SU-DHL-6 (cell line): ENCODE results near the gene CD79B.

ENCODE experiments used
- H2AFZ ChIP-seq: fragments of 200-600 bp; sonication (generic); 2 replicates; pipeline ENCODE4 v1.6.1; 2014; ENCODE audit warnings: low read depth, mild to moderate bottlenecking, moderate library complexity, mixed read lengths, antibody characterized with exemption, low read length; ENCODE audit not compliant: severe bottlenecking
- H3F3A ChIP-seq: fragments of 200-600 bp; shearing (Covaris generic); 2 replicates; pipeline ENCODE4 v1.6.0; 2016; ENCODE audit warnings: antibody characterized with exemption, mild to moderate bottlenecking; ENCODE audit not compliant: insufficient read depth
- H3K27ac ChIP-seq: fragments of 200-600 bp; sonication (generic); 2 replicates; pipeline ENCODE4 v1.5.1; 2016; ENCODE audit warnings: low read depth, mild to moderate bottlenecking, low read length, moderate library complexity, mixed read lengths
- H3K27me3 ChIP-seq: fragments of 200-600 bp; sonication (generic), shearing (Covaris generic); 2 replicates; pipeline ENCODE4 v1.6.0; 2014; ENCODE audit warnings: mild to moderate bottlenecking, low read length
- H3K36me3 ChIP-seq: fragments of 200-600 bp; sonication (generic); 2 replicates; pipeline ENCODE4 v1.6.1; 2014; ENCODE audit warnings: mild to moderate bottlenecking, low read length, mixed read lengths
- H3K4me2 ChIP-seq: fragments of 300-600, 200-600 bp; shearing (Covaris generic), sonication (generic); 2 replicates; pipeline ENCODE4 v1.6.0; 2014; ENCODE audit warnings: low read length, low read depth, mild to moderate bottlenecking; ENCODE audit not compliant: poor library complexity, severe bottlenecking
- H3K4me3 ChIP-seq: fragments of 200-600 bp; sonication (generic); 2 replicates; pipeline ENCODE4 v1.5.1; 2014; ENCODE audit warnings: antibody characterized with exemption, low read length, mild to moderate bottlenecking, mixed read lengths; ENCODE audit not compliant: insufficient read depth, poor library complexity, severe bottlenecking
- H3K79me2 ChIP-seq: fragments of 200-600 bp; sonication (generic); 2 replicates; pipeline ENCODE4 v1.6.1; 2014; ENCODE audit warnings: mild to moderate bottlenecking, low read length, moderate library complexity; ENCODE audit not compliant: insufficient read depth
- H3K9ac ChIP-seq: fragments of 200-600 bp; sonication (generic); 2 replicates; pipeline ENCODE4 v1.7.0; 2014; ENCODE audit warnings: mild to moderate bottlenecking, low read length
- H3K9me2 ChIP-seq: fragments of 200-600 bp; sonication (generic); replicated peaks from 2 replicates; pipeline ENCODE4 v1.6.1; 2014; ENCODE audit warnings: low read length; ENCODE audit not compliant: insufficient read depth
- H3K9me3 ChIP-seq: fragments of 200-600 bp; sonication (generic); 2 replicates; pipeline ENCODE4 v1.6.1; 2014; ENCODE audit warnings: low read length, mixed read lengths; ENCODE audit not compliant: insufficient read depth
- H4K20me1 ChIP-seq: fragments of 200-600 bp; sonication (generic); 2 replicates; pipeline ENCODE4 v1.6.1; 2014; ENCODE audit warnings: low read depth, mild to moderate bottlenecking, antibody characterized with exemption, low read length, moderate library complexity, mixed read lengths
- CTCF ChIP-seq: fragments of 200-600 bp; sonication (generic); IDR thresholded peaks from one replicate; pipeline ENCODE4 v1.5.1; 2017; ENCODE audit warnings: antibody characterized with exemption, mild to moderate bottlenecking, low read length, moderate library complexity; ENCODE audit not compliant: insufficient read depth, poor library complexity, severe bottlenecking
- EZH2phosphoT487 ChIP-seq: fragments of 200-600 bp; sonication (generic), shearing (Covaris generic); conservative IDR thresholded peaks from 2 replicates; pipeline ENCODE4 v1.6.1; 2018; ENCODE audit warnings: mild to moderate bottlenecking, antibody characterized with exemption, low read length, moderate library complexity, mixed read lengths

CD79B gene

GRCh38 chr17:63956296-63956920 lies 24.3 kb upstream of the CD79B start:
- no peak overlapping the region for H3K9ac ChIP-seq
- no peak overlapping the region for H2AFZ ChIP-seq
- no peak overlapping the region for H3K27ac ChIP-seq
- 0 out of 2 replicates have a peak, but pooled peaks cover 7% of the 10 kb centered on the region for H3F3A ChIP-seq
- H3K36me3 ChIP-seq, result no peaks in the 10 kb centered on the region
- no peaks in the 10 kb centered on the region for H3K9me2 ChIP-seq
- no peak overlapping the region for H3K4me3 ChIP-seq
- H3K79me2 ChIP-seq, result no peaks in the 10 kb centered on the region
- no peaks in the 10 kb centered on the region for H4K20me1 ChIP-seq
- no peaks in the 10 kb centered on the region for H3K9me3 ChIP-seq
- no peaks in the 10 kb centered on the region for H3K27me3 ChIP-seq
- H3K4me2 ChIP-seq, result no peak overlapping the region
- no peak for TF ChIP-seq CTCF
- TF ChIP-seq EZH2phosphoT487, result no peak

GRCh38 chr17:63955791-63956190 lies 23.7 kb upstream of the CD79B start:
- Histone ChIP-seq H3K9me2 (no peaks in the 10 kb centered on the region), H3K4me3 (no peak overlapping the region), H3K4me2 (no peak overlapping the region), H3K9ac (no peak overlapping the region), H3K27me3 (no peaks in the 10 kb centered on the region), H3F3A (0 out of 2 replicates have a peak, but pooled peaks cover 7% of the 10 kb centered on the region), H2AFZ (no peak overlapping the region), H3K36me3 (no peaks in the 10 kb centered on the region), H3K27ac (no peak overlapping the region), H4K20me1 (no peaks in the 10 kb centered on the region), H3K79me2 (no peaks in the 10 kb centered on the region), H3K9me3 (no peaks in the 10 kb centered on the region)
- TF ChIP-seq CTCF (no peak), EZH2phosphoT487 (no peak)

GRCh38 chr17:63955232-63955631 lies 23.1 kb upstream of the CD79B start:
- TF ChIP-seq EZH2phosphoT487 (no peak), CTCF (no peak)
- Histone ChIP-seq H3K9me2 (no peaks in the 10 kb centered on the region), H3K9me3 (no peaks in the 10 kb centered on the region), H3K36me3 (no peaks in the 10 kb centered on the region), H3K4me3 (no peak overlapping the region), H2AFZ (no peak overlapping the region), H3K27me3 (no peaks in the 10 kb centered on the region), H3F3A (0 out of 2 replicates have a peak, but pooled peaks cover 7% of the 10 kb centered on the region), H3K9ac (no peak overlapping the region), H4K20me1 (no peaks in the 10 kb centered on the region), H3K27ac (no peak overlapping the region; the same call in 1 of the 2 replicates), H3K79me2 (no peaks in the 10 kb centered on the region), H3K4me2 (no peak overlapping the region)
